Measurements from ENCODE around the gene C18orf63.
"Not testable (repeated sequence)": the region's sequence is repeated elsewhere in the genome, so short reads cannot be mapped to it uniquely, and the experiment has no call there.

The C18orf63 gene

DNA sequence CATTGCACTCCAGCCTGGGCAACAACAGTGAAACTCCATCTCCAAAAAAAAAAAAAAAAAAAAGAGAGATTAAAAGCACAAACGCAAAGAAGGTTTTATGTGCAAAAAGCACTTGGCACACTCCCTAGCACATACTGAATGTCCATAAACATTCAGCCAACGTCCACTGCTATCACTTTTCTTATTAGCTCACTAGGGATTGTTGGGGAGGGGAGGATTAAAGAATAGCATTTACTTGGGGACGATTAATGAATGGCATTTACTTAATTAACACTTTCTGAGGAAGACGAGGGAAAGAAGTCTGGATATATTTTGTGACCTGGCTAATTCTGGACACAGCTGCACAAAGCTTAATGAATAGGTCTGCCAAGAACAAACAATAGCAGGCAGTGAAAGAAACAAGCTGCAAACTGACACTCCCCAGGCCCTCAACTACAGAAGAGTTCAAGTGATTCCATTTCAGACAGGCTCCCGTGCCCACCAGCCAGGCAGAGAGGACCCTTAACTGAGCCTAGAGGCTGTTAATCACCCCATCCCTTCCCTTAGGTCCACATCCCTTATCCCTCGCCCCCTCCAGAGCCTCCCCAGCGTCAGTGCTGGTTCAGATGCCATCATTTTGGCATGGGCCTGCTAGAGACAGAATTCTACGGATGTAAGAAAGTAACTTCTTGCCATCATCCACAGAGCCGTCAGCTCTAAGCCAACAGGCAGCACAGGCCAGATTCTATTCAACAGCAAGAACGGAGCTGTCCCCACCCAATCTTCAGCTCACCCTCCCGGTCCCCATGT lies 31.3 kb upstream of the C18orf63 start:
- Histone ChIP-seq H3K4me2 (no peak overlapping the region), H4K20me1 (ENCODE audit: insufficient read depth) (no peaks in the 10 kb centered on the region), H3K27me3 (ENCODE audit: insufficient read depth, low read depth) (no peaks in the 10 kb centered on the region), H3K27ac (no peak overlapping the region), H3K4me3 (IDR thresholded peaks at IDR 0.05; ENCODE audit: insufficient read depth, low read depth, low read length) (no peak overlapping the region), H3K79me2 (ENCODE audit: insufficient read depth, low read depth) (peaks cover 38% of the 10 kb centered on the region; the same call in 1 of the 2 replicates), H3K36me3 (ENCODE audit: insufficient read depth) (no peaks in the 10 kb centered on the region), H2AFZ (ENCODE audit: low read depth) (no peak overlapping the region), H3K4me1 (ENCODE audit: low read depth, poor library complexity, severe bottlenecking) (peaks cover 21% of the 10 kb centered on the region), H3K9ac (no peak overlapping the region)
- TF ChIP-seq, protein P1, sequence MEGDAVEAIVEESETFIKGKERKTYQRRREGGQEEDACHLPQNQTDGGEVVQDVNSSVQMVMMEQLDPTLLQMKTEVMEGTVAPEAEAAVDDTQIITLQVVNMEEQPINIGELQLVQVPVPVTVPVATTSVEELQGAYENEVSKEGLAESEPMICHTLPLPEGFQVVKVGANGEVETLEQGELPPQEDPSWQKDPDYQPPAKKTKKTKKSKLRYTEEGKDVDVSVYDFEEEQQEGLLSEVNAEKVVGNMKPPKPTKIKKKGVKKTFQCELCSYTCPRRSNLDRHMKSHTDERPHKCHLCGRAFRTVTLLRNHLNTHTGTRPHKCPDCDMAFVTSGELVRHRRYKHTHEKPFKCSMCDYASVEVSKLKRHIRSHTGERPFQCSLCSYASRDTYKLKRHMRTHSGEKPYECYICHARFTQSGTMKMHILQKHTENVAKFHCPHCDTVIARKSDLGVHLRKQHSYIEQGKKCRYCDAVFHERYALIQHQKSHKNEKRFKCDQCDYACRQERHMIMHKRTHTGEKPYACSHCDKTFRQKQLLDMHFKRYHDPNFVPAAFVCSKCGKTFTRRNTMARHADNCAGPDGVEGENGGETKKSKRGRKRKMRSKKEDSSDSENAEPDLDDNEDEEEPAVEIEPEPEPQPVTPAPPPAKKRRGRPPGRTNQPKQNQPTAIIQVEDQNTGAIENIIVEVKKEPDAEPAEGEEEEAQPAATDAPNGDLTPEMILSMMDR (conservative IDR thresholded peaks at IDR 0.05; ENCODE audit: low read depth, low read length) = no peak

DNA sequence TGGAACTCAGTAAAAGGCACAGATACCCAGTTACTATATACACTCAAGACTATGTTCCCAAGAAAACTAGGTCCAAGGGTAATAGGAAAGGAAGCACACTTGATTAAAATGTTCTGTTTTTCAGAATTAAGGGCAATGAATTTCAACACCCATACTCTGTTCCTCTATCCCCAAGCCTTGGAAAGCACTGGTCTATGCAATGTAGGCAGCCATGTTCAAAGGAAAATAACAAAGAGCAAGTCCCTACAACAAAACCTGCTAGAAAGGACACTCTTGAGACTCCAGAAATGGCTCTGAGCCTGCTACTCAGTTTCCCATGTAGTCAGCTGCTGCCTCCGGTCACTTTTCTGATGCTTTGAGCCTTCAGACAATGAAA lies 30.7 kb upstream of the C18orf63 start:
- Histone ChIP-seq H3K4me1 (ENCODE audit: low read depth, poor library complexity, severe bottlenecking) (peaks cover 21% of the 10 kb centered on the region), H3K36me3 (ENCODE audit: insufficient read depth) (no peaks in the 10 kb centered on the region), H4K20me1 (ENCODE audit: insufficient read depth) (no peaks in the 10 kb centered on the region), H2AFZ (ENCODE audit: low read depth) (no peak overlapping the region), H3K9ac (no peak overlapping the region), H3K79me2 (ENCODE audit: insufficient read depth, low read depth) (peaks cover 38% of the 10 kb centered on the region; the same call in 1 of the 2 replicates), H3K27me3 (ENCODE audit: insufficient read depth, low read depth) (no peaks in the 10 kb centered on the region), H3K4me2 (no peak overlapping the region), H3K4me3 (IDR thresholded peaks at IDR 0.05; ENCODE audit: insufficient read depth, low read depth, low read length) (no peak overlapping the region), H3K27ac (no peak overlapping the region)
- TF ChIP-seq, protein P1 (conservative IDR thresholded peaks at IDR 0.05; ENCODE audit: low read depth, low read length) = no peak

DNA sequence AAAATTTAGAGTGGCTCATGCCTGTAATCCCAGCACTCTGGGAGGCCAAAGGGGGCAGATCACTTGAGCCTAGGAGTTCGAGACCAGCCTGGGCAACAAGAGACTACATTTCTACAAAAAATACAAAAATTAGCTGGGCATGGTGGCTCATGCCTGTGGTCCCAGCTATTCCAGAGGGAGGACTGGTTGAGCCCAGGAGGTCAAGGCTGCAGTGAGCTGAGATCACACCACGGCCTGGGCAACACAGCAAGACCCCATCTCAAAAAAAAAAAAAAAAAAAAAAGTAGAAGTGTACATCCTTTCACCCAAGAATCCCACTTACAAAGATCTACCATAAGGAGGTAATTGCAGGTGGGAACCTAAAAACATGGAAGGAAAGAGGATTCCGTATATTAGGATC lies 30.1 kb upstream of the C18orf63 start:
- not testable (repeated sequence) for H3K9ac ChIP-seq; H3K4me3 ChIP-seq (IDR thresholded peaks at IDR 0.05; ENCODE audit: insufficient read depth, low read depth, low read length); H3K36me3 ChIP-seq (ENCODE audit: insufficient read depth); H4K20me1 ChIP-seq (ENCODE audit: insufficient read depth); H3K27me3 ChIP-seq (ENCODE audit: insufficient read depth, low read depth); H2AFZ ChIP-seq (ENCODE audit: low read depth); H3K27ac ChIP-seq; H3K4me2 ChIP-seq
- H3K4me1 ChIP-seq (ENCODE audit: low read depth, poor library complexity, severe bottlenecking) = peaks cover 24% of the 10 kb centered on the region
- H3K79me2 ChIP-seq (ENCODE audit: insufficient read depth, low read depth) = peaks cover 40% of the 10 kb centered on the region; the same call in 1 of the 2 replicates

DNA sequence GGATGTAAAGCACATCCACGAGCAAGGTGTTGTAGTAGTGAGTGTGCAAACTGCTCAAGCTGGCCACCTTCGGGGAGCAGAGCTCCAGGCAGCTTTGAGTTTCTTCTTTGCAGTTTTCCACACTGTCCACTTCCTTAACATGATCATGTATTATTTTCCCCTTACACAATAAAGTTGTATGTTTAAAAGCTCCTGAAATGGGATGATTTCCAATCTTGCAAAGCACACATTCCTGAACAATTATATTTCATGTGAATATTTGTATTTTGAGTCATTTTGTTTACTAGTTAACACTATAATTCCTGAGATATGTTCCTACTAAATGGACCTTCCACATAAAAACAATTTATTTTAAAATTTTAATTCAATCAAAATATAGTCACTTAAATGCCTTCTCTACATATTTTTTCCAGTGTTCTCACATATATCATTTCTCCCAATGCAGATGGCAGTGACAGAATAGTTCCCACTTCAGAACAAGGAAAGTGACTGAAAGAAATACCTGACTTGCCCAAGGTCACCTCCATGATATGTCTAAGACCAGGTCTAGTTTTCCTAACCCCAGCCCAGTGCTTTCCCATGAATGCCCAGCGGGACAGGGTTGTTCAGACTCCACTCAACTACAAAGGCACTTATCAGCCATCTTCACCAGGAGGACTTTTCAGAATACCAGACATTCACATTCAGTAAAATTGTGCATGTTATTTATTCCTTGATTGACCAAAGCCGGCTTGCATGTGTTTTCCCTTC lies 29.4 kb upstream of the C18orf63 start:
- Histone ChIP-seq H3K9ac (no peak overlapping the region), H3K4me1 (ENCODE audit: low read depth, poor library complexity, severe bottlenecking) (peaks cover 30% of the 10 kb centered on the region)

More for the DNA sequence above, 29.4 kb upstream of the C18orf63 start:
- Histone ChIP-seq H3K27me3 (ENCODE audit: insufficient read depth, low read depth) (no peaks in the 10 kb centered on the region), H3K36me3 (ENCODE audit: insufficient read depth) (no peaks in the 10 kb centered on the region), H3K27ac (no peak overlapping the region), H4K20me1 (ENCODE audit: insufficient read depth) (no peaks in the 10 kb centered on the region), H3K79me2 (ENCODE audit: insufficient read depth, low read depth) (peaks cover 47% of the 10 kb centered on the region; the same call in 1 of the 2 replicates), H3K4me3 (IDR thresholded peaks at IDR 0.05; ENCODE audit: insufficient read depth, low read depth, low read length) (no peak overlapping the region), H3K4me2 (peak overlapping the region; percentile 27), H2AFZ (ENCODE audit: low read depth) (no peak overlapping the region)
- TF ChIP-seq, protein P1 (conservative IDR thresholded peaks at IDR 0.05; ENCODE audit: low read depth, low read length) = no peak

Data from KMS-11 (cell line).